Hematopoietic multipotent progenitor cell (in vitro differentiated cells): ENCODE results near the gene STOML3. TPM values are rescaled to one million over a fixed set of nuclear protein-coding genes. Genes with fewer than 3 reads are reported as not detected.

Source experiments
- DNase-seq, 3 donors: peaks; one replicate each; pipeline ENCODE4 v3.0.0-alpha.2; 2011 to 2015; ENCODE audit warnings: low read depth in 2 of 3, low spot score in 2 of 3
- total RNA-seq: library from RNA; depleted of rRNA; stranded (reverse); fragments of >200 nt; gene quantifications from one replicate; pipeline ENCODE4 v1.2.3, GENCODE V29; 2012

Gene STOML3
- total RNA-seq, 1 donor = 0.54 TPM

DNA sequence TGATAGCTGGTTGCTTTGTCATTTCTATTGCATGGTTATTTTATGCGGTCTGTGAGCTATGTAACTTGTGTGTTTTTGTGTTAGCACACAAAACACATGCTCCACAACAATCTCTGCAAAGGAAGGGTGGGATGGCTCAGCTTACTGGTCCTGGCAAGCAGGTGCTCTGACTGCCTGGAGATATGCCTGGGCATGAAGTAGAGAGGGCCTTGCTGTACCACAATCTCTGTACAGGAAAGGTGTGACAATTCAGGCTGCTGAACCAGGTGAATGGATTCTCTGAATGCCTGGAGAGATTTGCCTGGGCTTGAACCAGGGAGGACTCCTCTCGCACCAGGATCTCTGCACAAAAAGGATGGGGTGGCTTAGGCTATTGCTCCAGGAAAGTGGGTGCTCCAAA is 69.5 kb downstream of the STOML3 start:
- DNase-seq = no peak

Other genes starting within 250 kb of the STOML3 start
- 9.4 TPM for gene PROSER1, start 47.3 kb upstream of the STOML3 start, total RNA-seq
- 18.3 TPM for gene NHLRC3, start 47.6 kb upstream of the STOML3 start, total RNA-seq